Measurements from ENCODE around the gene PLXNA4. TPM values are rescaled to one million over a fixed set of nuclear protein-coding genes. Genes with fewer than 3 reads are reported as not detected.

Gene PLXNA4
- total RNA-seq, 1 donor from 2014 or later, result 16.2 TPM

- peak overlapping the region; percentile 26 for H3K27ac Mint-ChIP-seq (ENCODE audit: unreplicated experiment)
- DNase-seq, result no peak
- peaks cover 5% of the 10 kb centered on the region for H3K36me3 Mint-ChIP-seq (ENCODE audit: unreplicated experiment)
- H3K27me3 Mint-ChIP-seq (ENCODE audit: unreplicated experiment), result peaks cover 5% of the 10 kb centered on the region
- TF ChIP-seq CTCF (IDR thresholded peaks at IDR 0.05; ENCODE audit: partially characterized antibody, unreplicated experiment), result no peak
- no peaks in the 10 kb centered on the region for H3K9me3 Mint-ChIP-seq (ENCODE audit: unreplicated experiment)
- no peak overlapping the region for H3K4me3 Mint-ChIP-seq (ENCODE audit: unreplicated experiment)
- H3K4me1 Mint-ChIP-seq (ENCODE audit: low read depth, unreplicated experiment), result peaks cover 10% of the 10 kb centered on the region
Measured at GRCh38 chr7:132232406-132232805, 343.9 kb downstream of the PLXNA4 start.

- Mint-ChIP-seq H3K4me3 (ENCODE audit: unreplicated experiment) (no peak overlapping the region), H3K36me3 (ENCODE audit: unreplicated experiment) (peaks cover 5% of the 10 kb centered on the region), H3K27me3 (ENCODE audit: unreplicated experiment) (peaks cover 7% of the 10 kb centered on the region), H3K27ac (ENCODE audit: unreplicated experiment) (no peak overlapping the region), H3K9me3 (ENCODE audit: unreplicated experiment) (no peaks in the 10 kb centered on the region), H3K4me1 (ENCODE audit: low read depth, unreplicated experiment) (peaks cover 21% of the 10 kb centered on the region)
- no peak for DNase-seq
- no peak for TF ChIP-seq CTCF (IDR thresholded peaks at IDR 0.05; ENCODE audit: partially characterized antibody, unreplicated experiment)
Measured at GRCh38 chr7:132230462-132230861, 345.8 kb downstream of the PLXNA4 start.

- H3K9me3 Mint-ChIP-seq (ENCODE audit: unreplicated experiment), result no peaks in the 10 kb centered on the region
- peaks cover 5% of the 10 kb centered on the region for H3K27me3 Mint-ChIP-seq (ENCODE audit: unreplicated experiment)
- H3K4me3 Mint-ChIP-seq (ENCODE audit: unreplicated experiment), result no peak overlapping the region
- TF ChIP-seq CTCF (IDR thresholded peaks at IDR 0.05; ENCODE audit: partially characterized antibody, unreplicated experiment), result no peak
- no peak for DNase-seq
- H3K36me3 Mint-ChIP-seq (ENCODE audit: unreplicated experiment), result peaks cover 6% of the 10 kb centered on the region
- peaks cover 21% of the 10 kb centered on the region for H3K4me1 Mint-ChIP-seq (ENCODE audit: low read depth, unreplicated experiment)
- no peak overlapping the region for H3K27ac Mint-ChIP-seq (ENCODE audit: unreplicated experiment)
Measured at GRCh38 chr7:132228240-132228639, 348.0 kb downstream of the PLXNA4 start.

- H3K36me3 Mint-ChIP-seq (ENCODE audit: unreplicated experiment), result peaks cover 6% of the 10 kb centered on the region
- TF ChIP-seq CTCF (IDR thresholded peaks at IDR 0.05; ENCODE audit: partially characterized antibody, unreplicated experiment), result no peak
- no peak for DNase-seq
- peaks cover 7% of the 10 kb centered on the region for H3K27me3 Mint-ChIP-seq (ENCODE audit: unreplicated experiment)
- H3K4me3 Mint-ChIP-seq (ENCODE audit: unreplicated experiment), result no peak overlapping the region
- H3K27ac Mint-ChIP-seq (ENCODE audit: unreplicated experiment), result no peak overlapping the region
- H3K4me1 Mint-ChIP-seq (ENCODE audit: low read depth, unreplicated experiment), result peaks cover 21% of the 10 kb centered on the region
- no peaks in the 10 kb centered on the region for H3K9me3 Mint-ChIP-seq (ENCODE audit: unreplicated experiment)
Measured at GRCh38 chr7:132226957-132227290, 349.3 kb downstream of the PLXNA4 start.

- H3K4me3 Mint-ChIP-seq (ENCODE audit: unreplicated experiment), result no peak overlapping the region
- peaks cover 6% of the 10 kb centered on the region for H3K36me3 Mint-ChIP-seq (ENCODE audit: unreplicated experiment)
- TF ChIP-seq CTCF (IDR thresholded peaks at IDR 0.05; ENCODE audit: partially characterized antibody, unreplicated experiment), result no peak
- no peak overlapping the region for H3K27ac Mint-ChIP-seq (ENCODE audit: unreplicated experiment)
- H3K27me3 Mint-ChIP-seq (ENCODE audit: unreplicated experiment), result peaks cover 7% of the 10 kb centered on the region
- no peak for DNase-seq
- peaks cover 21% of the 10 kb centered on the region for H3K4me1 Mint-ChIP-seq (ENCODE audit: low read depth, unreplicated experiment)
- H3K9me3 Mint-ChIP-seq (ENCODE audit: unreplicated experiment), result no peaks in the 10 kb centered on the region
Measured at GRCh38 chr7:132226046-132226956, 350.0 kb downstream of the PLXNA4 start.
